WERI-Rb-1 (cell line): ENCODE measurements around the gene KIF9.
"Not testable (repeated sequence)": the region's sequence is repeated elsewhere in the genome, so short reads cannot be mapped to it uniquely, and the experiment has no call there.

ENCODE experiments used
- DNase-seq: peaks from one replicate; pipeline ENCODE4 v3.0.0-alpha.2; 2020
- H3K27ac ChIP-seq: fragments of 250-450 bp; sonication (Bioruptor Pico); 2 replicates; pipeline ENCODE4 v1.5.1; 2020; ENCODE audit warnings: mild to moderate bottlenecking, moderate library complexity
- H3K27me3 ChIP-seq: fragments of 250-450 bp; sonication (Bioruptor Pico); 2 replicates; pipeline ENCODE4 v1.5.1; 2021; ENCODE audit warnings: mild to moderate bottlenecking, low read depth, moderate library complexity; ENCODE audit not compliant: insufficient read depth, severe bottlenecking
- H3K36me3 ChIP-seq: fragments of 250-450 bp; sonication (Bioruptor Pico); 2 replicates; pipeline ENCODE4 v1.5.1; 2020; ENCODE audit warnings: mild to moderate bottlenecking, moderate library complexity
- H3K4me3 ChIP-seq: 2 replicates; pipeline ENCODE4 v1.5.1; 2011; ENCODE audit warnings: low read depth, mild to moderate bottlenecking, control low read depth, low read length
- H3K9me3 ChIP-seq: fragments of 250-450 bp; sonication (Bioruptor Pico); 2 replicates; pipeline ENCODE4 v1.5.1; 2021; ENCODE audit warnings: mild to moderate bottlenecking, moderate library complexity; ENCODE audit not compliant: severe bottlenecking
- CTCF ChIP-seq: IDR thresholded peaks from 2 replicates; pipeline ENCODE4 v1.5.1; 2011; ENCODE audit warnings: low read depth, mild to moderate bottlenecking, control low read depth, inconsistent platforms, low read length

KIF9 gene

GRCh38 chr3:47282424-47283192, at the start of gene KIF9, which contains the start of gene KLHL18:
Gene KIF9 (minus strand): TSS chr3:47282799. CDS start chr3:47277374, 5,425 bp downstream.
Gene KLHL18 (plus strand): TSS chr3:47282944. CDS start chr3:47282966, 22 bp downstream.
- H3K4me3 ChIP-seq: peak within 1 kb of the TSS; percentile 77
- H3K9me3 ChIP-seq: no peaks in the 10 kb centered on the region
- H3K27ac ChIP-seq: peak within 1 kb of the TSS; percentile 86
- peaks cover 7% of the 10 kb centered on the region for H3K36me3 ChIP-seq
- H3K27me3 ChIP-seq: no peaks in the 10 kb centered on the region
- TF ChIP-seq CTCF: no peak
- DNase-seq: peak; percentile 92

- Histone ChIP-seq H3K4me3 (no peak overlapping the region), H3K9me3 (no peaks in the 10 kb centered on the region), H3K27ac (no peak overlapping the region), H3K27me3 (no peaks in the 10 kb centered on the region), H3K36me3 (peaks cover 44% of the 10 kb centered on the region)
- peak; percentile 76 for TF ChIP-seq CTCF
- DNase-seq: peak; percentile 76
Measured at GRCh38 chr3:47324278-47324865, 41.8 kb upstream of the KIF9 start.

- DNase-seq: no peak
- H3K27me3 ChIP-seq: no peaks in the 10 kb centered on the region
- H3K36me3 ChIP-seq: peaks cover 44% of the 10 kb centered on the region
- H3K4me3 ChIP-seq: no peak overlapping the region
- H3K9me3 ChIP-seq: no peaks in the 10 kb centered on the region
- no peak for TF ChIP-seq CTCF
- H3K27ac ChIP-seq: 0 out of 2 replicates have a peak overlapping the region, but pooled peaks have one; percentile 5
Measured at GRCh38 chr3:47323431-47324277, 41.1 kb upstream of the KIF9 start.

GRCh38 chr3:47319956-47320355, 37.4 kb upstream of the KIF9 start:
- TF ChIP-seq CTCF: no peak
- Histone ChIP-seq H3K27me3 (no peaks in the 10 kb centered on the region), H3K36me3 (peaks cover 35% of the 10 kb centered on the region), H3K27ac (no peak overlapping the region), H3K9me3 (no peaks in the 10 kb centered on the region), H3K4me3 (no peak overlapping the region)
- no peak for DNase-seq

- no peak for DNase-seq
- no peak overlapping the region for H3K27ac ChIP-seq
- TF ChIP-seq CTCF: no peak
- no peaks in the 10 kb centered on the region for H3K9me3 ChIP-seq
- no peaks in the 10 kb centered on the region for H3K27me3 ChIP-seq
- no peak overlapping the region for H3K4me3 ChIP-seq
- peaks cover 28% of the 10 kb centered on the region for H3K36me3 ChIP-seq
Measured at GRCh38 chr3:47318916-47319315, 36.3 kb upstream of the KIF9 start.

- not testable (repeated sequence) for H3K4me3 ChIP-seq, H3K27me3 ChIP-seq, H3K9me3 ChIP-seq, H3K27ac ChIP-seq, DNase-seq
- H3K36me3 ChIP-seq: peaks cover 11% of the 10 kb centered on the region
Measured at GRCh38 chr3:47316151-47316550, 33.6 kb upstream of the KIF9 start.
